ENCODE results near the gene MYO1D.
"Not testable (repeated sequence)": the region's sequence is repeated elsewhere in the genome, so short reads cannot be mapped to it uniquely, and the experiment has no call there.

Gene MYO1D

DNA sequence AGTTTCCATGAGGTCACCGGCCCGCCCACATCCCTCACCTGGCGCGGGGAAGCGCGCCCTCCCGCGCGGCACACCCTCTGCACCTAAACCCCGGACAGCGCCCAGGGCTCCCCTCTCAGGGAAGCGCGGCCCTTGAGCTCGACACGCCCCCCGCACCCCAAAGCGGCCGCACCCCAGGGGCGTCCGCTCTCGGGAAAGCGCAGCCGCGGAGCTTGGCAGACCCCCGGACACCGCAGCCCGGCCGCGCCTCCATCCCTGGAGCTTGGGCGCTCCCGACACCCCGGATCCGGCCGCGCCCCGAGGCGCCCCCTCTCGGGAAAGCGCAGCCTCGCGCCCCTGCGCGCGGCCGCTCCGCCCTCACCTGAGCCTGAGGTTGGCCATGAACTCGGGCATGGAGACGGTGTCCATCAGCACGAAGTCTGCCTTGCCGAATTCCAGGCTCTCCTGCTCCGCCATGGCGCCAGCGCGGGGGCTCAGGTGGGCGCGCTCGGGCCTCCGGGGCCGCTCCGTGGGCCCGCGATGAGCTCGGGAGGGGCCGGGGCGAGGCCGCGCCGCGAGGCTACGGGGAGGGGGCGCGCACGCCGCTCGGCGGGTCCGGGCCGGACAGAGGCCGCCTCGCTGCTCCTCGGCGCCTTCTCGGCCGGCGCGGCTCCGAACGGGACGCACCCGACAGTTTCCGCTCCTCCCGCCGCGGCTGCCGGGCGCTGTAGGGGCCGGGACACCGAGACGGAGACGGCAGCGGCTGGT, at the start of gene MYO1D:
Gene MYO1D (minus strand): TSS at position 708 of the 747 bp plus-strand sequence. CDS start 252 bp downstream, at position 456.
- DNase-seq, result peak; percentile 58

DNA sequence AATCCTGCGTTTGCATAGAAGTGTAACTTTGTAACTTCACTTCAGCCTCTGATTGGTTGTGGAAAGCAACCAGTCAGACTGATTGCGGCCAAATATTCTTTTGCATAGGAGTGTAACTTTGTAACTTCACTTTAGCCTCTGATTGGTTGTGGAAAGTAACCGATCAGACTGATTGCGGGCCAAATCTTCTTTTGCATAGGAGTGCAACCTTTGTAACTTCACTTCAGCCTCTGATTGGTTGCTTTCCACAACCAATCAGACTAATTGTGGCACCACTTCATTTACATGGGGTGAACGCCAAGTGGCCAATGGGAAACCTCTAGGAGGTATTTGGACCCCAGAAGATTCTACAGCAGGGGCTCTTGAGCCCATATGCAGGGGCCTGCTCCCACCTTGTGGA, 49.3 kb upstream of the MYO1D start:
- DNase-seq, result no peak

DNA sequence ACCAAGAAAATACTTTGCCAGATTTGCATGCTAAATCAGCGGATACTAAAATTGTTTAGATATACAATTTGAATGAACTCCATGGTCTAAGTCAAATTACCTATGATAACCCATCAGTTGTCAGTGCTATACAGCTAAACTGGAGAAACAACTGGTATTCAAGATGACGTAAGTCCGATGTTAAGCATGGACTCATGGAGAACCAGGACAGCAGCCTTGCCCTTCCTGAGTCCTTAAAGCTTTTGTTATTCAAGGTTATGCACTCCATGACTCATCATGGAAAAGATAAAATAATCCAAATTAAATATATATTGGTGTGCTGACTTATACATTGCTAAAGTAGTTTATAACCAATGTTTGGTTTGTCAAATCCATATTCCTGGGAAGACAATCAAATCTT, 47.0 kb upstream of the MYO1D start:
- DNase-seq, result not testable (repeated sequence)

DNA sequence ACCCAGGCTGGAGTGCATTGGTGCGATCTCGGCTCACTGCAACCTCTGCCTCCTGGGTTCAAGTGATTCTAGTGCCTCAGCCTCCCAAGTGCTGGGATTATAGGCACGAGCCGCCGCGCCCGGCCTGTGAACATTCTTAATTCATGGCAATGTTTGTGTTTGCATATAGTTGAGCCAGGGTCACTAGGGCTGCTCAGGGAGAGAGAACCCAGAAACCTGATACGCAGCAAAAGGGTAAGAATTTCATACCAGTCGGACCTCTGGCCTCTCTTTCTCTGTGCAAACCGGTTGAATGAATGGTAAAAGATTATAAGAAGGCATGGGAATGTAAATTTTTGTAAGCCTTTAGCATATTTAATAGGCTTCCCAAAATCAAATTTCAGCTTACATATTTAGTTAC, 44.1 kb upstream of the MYO1D start:
- DNase-seq, result no peak

DNA sequence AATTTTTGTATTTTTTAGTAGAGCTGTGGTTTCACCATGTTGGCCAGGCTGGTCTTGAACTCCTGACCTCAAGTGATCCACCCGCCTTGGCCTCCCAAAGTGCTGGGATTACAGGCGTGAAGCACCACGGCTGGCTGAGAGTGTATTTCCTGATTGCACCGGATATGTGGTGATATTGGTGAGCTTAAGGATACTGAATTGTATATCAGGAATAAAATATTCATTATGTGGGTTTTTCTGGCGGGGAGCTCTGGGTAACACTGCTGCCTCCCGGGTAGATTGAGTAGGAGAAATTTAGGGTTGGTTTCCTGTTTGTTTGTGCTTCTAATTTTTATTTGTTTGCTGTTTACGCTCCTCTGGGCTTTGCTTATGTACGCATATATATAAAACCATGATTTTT, 43.4 kb upstream of the MYO1D start:
- no peak for DNase-seq

DNA sequence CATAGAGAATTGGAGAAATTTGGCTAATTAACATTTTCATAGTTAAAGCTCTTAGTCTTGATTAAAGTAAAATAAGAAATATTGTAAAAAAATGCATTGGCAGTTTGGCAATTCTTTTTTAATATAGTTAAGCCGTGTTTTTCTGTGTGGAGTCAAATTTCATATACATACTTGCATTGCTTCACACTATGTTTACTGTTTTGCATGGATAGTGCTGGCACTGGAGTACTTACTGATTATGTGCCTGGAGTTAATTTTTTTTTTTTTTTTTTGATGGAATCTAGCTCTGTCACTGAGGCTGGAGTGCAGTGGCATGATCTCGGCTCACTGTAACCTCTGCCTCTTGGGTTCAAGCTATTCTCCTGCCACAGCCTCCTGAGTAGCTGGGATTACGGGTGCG, 43.0 kb upstream of the MYO1D start:
- not testable (repeated sequence) for DNase-seq

DNA sequence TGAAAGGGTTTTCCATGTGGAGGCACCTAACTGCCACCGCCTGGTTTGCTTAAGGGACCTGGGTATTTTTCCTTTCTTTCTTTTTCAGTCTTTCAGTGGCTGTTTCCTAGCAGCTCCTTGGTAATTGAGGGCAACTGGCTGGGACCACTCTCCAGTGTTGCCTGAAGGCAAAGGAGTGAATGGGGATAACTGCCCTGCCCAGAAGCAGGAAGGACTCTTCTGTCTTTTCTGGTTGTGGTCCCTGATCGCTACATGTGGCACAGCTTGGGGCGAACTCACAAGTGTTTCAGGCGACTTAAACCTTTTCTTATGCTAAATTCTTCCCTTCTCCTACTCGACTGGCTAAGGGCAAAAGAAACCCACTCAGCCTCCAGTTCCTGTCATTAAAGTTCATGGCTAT, 40.9 kb upstream of the MYO1D start:
- no peak for DNase-seq

DNA sequence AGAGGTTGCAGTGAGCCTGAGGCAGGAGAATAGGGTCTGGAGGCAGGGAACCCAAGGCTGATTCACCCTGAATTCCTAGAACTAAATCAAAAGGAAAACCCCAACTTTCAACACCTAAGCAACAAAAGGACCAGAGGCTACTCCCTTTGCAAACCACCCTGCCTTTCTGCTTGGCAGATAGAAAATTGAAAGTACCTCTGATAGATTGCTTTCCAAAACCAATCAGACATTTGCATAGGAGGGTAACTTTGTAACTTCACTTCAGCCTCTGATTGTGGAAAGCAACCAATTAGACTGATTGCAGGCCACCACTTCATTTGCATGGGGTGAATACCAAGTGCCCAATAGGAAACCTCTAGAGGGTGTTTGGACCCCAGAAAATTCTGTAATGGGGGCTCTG, 40.2 kb upstream of the MYO1D start:
- DNase-seq, result no peak

DNA sequence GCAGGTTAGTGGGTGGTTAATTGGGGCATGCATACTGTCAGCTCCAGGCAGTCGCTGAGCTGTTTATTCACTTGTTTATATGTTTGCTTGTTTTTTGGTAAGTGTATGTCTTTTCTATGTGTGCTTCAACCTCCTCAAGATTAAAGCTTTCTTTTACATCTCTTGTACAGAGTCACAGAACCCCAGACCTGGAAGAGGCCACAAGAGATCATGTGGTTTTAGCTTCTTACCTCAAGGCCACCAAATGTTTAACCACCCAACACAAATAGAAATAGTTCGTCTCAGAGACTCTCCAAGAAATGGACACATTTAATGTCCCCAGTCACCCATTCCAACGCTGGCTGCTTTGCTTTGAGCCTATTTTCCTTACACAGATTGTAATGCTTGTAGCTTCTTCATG, 39.2 kb upstream of the MYO1D start:
- DNase-seq, result no peak

DNA sequence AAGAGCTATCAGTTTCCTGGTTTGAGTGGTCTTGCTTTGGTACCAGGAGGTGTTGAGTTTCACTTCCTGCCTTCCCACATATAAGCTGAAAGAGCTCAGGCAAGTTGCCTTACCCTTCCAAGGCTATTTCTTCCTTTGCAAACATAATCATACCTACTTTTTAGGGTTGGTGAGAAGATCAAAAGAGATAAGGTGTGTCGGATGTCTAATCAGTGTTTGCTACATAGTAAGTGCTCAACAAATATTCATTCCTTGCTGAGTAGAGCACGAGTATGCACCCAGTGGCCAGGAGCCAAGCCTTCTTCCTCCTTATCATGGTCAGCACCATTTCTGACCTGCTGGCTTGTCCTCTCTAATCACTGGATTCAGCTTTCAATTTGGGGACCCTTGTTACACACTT, 38.3 kb upstream of the MYO1D start:
- no peak for DNase-seq

DNA sequence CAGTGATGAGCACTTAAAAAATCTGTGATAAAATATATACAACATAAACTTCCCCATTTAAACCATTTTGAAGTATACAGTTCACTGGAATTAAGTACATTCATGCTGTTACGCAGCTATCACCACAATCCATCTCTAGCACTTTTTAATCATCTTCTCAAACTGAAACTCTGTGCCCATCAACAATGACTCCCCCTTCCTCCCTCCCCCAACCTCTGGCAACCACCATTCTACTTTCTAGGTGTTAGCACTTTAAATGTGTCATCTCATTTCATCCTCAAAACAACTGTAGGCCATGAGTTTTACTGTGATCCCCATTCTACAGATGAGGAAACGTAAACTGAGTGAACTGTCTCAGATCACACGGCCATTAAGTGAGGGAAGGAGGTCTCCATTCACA, 37.3 kb upstream of the MYO1D start:
- peak; percentile 18 to 20 for DNase-seq

DNA sequence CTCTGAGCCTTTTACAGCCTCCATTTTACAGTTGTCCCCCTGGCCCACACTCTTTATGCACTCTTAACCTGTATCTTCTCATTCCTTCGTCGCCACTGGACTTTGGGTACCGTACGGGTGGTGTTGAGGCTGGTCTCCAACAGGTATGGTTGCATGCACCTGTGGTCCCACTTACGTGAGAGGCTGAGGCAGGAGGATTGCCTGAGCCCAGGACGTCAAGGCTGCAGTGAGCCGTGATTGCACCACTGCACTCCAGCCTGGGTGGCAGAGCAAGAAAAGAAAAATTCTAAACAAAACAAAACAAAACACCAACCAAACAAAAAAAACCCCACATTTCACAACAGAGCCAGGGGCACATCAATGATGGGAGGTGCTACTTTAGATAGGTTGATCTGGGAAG, 36.7 kb upstream of the MYO1D start:
- no peak for DNase-seq

DNA sequence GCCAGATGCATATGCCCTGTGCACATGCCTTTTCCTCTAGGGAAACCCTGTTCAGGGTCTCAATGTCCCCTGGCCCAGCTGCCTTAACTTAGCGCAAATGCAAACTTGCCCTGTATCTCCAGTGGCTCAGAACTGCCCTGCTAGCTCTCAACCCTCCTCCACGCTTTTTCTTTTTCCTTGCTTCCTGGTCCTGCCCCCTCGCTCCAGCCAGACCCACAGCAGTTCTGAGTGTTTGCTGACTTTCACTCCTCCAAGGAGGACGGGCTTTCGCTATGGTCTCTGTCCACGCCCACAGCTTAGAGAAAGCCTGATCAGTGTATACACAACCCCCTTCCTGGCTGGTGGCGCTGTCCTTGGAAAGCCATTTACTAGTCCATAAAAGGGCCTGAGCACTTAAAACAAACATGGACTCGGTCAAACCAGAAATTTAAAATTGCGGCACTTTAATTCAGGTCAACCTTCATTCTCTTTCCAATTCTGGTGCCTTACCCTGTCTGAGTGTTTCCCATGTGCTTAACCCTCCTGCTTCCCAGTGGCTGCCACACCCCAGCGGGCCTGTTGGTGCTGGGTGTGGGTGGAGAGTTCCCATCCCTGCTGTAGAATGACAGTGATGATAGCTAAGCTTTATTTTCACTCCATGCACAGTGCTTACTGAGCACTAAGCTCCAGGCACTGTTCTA, 35.4 kb upstream of the MYO1D start:
- no peak for DNase-seq

DNA sequence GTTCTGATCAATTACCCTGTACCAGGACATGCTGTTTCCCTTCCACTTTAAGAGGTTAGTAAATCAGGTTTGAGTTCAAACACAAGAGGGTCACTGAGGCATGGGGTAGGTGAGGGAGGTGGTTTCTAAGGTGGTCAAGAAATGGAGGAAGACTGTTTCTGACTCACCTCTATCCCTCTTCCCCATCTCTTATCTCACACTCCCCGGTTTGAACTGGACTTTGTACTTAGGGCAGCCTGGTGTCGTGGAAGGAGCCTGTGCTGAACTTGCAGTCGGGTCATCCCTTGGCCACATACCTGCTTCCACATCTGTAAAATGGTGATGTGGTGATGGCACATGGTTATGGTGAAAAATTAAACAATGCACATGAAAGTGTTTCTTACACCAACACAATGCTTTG, 33.8 kb upstream of the MYO1D start:
- no peak for DNase-seq

DNA sequence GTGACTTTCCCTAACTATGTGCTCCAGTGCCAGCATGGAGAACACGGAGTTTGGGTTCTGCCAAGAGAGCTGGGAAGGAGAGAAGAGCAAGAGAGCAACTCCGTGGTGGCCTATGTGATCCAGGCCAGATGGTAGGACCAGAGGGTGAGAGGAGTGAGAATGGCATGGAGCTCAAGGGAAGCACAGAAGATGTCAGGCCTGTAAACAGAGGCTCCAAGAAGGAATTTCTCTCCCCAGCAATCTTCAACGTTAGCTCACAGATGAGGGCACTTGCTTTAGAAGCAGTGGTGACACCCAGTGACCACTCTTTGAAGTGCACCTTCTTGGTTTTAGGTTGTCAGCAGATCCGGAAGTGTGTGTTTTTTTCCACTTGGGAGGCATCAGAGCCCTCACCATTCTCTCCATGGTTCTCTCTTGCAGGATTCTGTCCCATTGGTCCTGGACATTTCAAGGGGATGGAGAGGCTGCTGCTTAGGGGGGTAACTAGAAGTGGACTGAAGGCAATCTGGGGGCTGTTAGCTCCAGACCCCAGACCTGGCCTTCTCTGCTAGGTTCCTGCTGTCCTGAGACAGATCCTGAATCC, 33.0 kb upstream of the MYO1D start:
- DNase-seq, result peak; percentile 53 to 66

DNA sequence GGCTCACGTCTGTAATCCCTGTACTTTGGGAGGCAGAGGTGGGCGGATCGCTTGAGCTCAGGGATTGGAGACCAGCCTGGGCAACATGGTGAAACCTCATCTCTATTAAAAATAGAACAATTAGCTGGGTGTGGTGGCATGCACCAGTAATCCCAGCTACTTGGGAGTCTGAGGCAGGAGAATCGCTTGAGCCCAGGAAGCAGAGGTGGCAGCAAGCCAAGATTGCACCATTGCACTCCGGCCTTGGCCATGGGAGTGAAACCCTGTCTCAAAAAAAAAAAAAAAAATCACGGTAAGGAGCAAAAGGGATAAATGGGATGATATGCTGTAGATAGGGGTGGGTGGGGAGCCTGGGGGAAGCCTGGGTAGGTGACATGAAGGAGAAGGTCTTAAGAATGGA, 30.7 kb upstream of the MYO1D start:
- DNase-seq, result no peak

DNA sequence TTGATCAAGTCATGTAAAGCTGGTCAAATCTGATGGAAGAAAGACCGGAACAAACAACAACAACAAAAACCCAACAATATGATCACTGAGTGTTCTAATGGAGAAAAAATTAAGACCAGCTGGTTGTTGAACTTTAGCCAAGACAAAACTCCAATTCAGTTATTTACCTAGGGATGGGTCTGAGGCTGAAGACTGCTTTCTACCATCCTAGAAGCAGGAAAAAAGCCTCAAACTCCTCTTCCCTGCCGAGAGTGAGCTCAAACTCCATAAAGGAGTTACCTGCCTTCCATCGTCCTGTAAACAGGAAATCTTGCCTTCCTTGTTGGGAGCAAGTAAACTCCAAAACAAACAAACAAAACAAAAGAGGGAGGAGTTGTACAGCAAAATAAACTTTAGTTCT, 28.0 kb upstream of the MYO1D start:
- no peak for DNase-seq

DNA sequence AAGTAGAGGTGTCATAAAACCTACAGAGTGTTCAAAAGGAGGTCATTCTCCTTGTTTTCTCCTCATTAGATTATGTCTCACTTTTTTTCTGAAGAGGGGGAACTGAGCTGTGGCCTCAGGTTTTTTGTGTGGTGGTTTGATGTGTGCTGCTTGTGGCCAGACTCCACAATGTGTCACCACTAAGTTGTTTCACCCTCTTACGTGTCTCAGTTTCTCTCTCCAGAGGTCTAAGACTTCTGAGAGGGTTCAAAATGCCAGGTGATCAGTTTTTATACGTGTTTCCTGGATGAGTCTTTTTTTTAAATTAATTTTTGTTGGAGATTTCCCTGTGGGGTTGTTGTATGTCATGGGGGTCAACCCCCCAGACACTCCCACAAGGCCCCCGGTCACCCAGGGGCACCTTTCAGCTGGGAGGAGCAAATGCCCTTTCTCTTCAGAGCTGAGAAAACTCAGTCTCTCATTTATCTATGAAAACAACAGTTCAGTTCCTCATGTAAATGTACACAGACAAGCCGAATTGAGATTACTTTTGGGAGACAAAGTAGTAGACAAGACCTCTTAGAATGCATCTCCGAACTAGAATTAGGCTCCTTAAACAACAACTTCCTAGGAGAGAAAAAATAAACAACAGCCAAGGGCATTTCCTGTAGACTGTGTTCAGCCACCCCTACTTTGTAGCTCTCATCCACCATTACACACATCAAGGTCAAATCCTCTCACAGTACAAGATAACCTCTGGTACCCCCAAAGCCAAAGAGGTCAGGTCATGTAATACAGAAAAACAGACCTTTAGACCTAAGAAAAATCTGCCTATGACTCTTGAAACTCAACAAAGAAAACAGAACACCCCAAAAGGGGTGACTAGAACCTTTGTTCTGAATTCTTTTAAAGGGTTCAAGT, 27.1 kb upstream of the MYO1D start:
- peak in 1 of 2 donors; percentile 9 for DNase-seq

DNA sequence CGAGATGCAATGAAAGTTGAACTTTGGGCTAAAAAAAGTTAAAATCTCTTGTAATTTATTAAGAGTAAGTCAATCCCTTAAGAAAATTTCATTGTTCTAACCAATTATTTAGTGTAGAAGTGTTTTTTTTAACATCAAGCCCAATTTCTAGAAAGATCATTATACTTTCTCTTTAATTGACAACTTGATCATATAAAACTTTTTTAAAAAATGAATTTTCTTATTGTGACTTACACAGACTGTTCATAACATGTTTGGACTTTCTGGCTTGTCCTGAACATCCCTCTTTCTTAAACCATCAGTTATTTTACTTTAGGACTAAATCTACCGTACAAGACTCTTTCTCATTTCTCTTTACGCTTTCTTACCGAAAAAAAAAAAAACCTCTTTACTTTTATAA, 24.8 kb upstream of the MYO1D start:
- no peak for DNase-seq

DNA sequence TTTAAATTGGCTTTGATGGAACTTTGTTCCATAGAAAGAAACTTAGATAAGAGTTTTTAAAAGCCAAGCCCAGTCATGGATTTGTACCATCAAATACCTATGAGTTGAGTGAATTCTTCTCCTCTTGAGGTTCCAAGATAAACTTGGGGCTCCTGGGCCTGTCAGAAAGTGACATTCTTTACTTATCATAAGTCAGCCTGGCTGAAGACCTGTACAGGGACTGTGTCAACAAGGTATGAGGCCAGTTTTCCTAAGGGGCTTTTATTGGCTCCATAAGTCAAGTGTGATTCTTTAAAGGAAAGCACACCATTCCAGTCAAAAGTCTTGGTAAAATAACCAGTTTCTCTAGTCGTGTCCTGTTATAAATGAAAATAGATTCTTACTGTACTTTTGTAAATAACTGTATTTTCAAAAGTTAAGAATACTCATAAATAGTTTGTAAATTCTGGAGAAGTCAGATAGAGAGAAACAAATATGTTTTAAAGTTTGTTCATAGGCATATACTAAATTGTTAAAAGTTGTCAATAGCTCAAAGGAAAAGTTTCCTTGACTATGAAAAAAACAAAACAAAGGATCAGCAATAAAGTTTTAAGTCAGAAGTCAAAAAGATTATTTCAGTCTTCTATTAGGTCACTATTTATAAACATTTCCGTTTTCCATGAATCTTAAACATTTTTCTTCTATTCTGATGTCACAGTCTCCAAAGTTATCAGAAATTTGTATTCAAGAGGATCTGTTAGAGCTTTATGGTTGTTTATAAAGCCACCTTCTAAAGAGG, 22.5 kb upstream of the MYO1D start:
- DNase-seq, result no peak

DNA sequence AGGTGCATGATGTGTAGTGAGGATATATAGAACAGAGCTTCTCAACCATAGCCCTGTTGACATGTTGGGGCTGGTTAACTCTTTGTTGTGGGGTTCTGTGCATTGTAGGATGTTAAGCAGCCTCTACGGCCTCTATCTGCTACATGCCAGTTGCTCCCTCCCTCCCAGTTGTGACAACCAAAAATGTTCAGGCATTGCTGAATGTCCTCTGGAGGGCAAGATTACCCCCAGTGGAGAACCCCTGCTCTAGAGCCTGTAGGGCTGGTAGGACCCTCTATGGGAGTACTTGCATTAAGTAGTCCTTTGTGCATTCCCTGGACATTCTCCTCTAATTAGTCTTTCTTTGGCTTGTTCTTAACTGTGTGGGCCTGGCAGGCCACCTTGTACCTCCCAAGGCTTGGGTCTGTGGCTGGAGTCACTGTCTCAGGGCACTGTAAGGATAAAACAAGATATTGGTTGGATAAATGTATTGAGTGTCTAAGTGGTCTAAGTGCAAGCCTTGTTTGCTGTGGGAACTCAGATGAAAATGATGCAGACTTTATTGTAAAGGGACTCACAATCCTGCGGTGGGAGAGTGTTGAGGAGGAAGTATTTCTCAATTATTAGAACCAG, 19.8 kb upstream of the MYO1D start:
- DNase-seq, result no peak

DNA sequence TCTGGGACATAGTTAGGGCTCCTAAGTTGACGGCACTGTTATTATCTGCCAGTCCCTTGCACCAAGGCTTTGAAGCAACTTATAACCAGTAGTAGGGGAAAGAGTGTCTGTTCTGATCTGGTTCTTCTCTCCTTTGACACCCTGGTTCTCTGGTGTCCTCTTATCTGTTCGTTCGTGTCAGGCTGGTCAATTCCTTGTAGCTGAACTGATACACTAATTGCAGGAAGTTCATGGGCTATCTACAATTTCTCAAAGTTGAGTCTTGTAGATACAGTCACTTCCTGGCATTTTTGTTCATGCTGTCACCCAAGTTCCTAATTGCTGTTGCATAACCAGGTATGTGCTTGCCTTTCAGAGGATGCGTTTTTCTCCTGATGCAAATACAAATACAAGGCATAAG, 17.3 kb upstream of the MYO1D start:
- no peak for DNase-seq
